Tongue (tissue), 2 donors: ENCODE results near the gene GLRA1. TPM values are rescaled to one million over a fixed set of nuclear protein-coding genes. Genes with fewer than 3 reads are reported as not detected.

ENCODE experiments used
- small RNA-seq: library from RNA; depleted of rRNA; stranded (forward); fragments of <200 nt; gene quantifications from one replicate; pipeline ENCODE3, GENCODE V24; 2014; ENCODE audit warnings: low replicate concordance
- total RNA-seq: library from RNA; depleted of rRNA; stranded (reverse); fragments of >200 nt; gene quantifications from one replicate; pipeline ENCODE4 v1.2.3, GENCODE V29; 2014

Gene GLRA1
- total RNA-seq, 1 donor from 2014 or later: not detected

Small RNA genes lying within 50 kb of the gene (small RNA-seq; reads per million reads assigned to genes)
- gene RNA5SP198: not detected

Other genes with a start within 250 kb of the GLRA1 start
- gene SPARC, start 237.9 kb downstream of the GLRA1 start, total RNA-seq: 1,607 TPM
- gene ATOX1, start 166.2 kb downstream of the GLRA1 start, total RNA-seq: 48.9 TPM
- gene G3BP1, start 152.9 kb downstream of the GLRA1 start, total RNA-seq: 136 TPM